OCI-LY7 (cell line): ENCODE measurements around the gene AKAP13. TPM values are rescaled to one million over a fixed set of nuclear protein-coding genes. Genes with fewer than 3 reads are reported as not detected.

Source experiments
- BruUV-seq: library from RNA; stranded (reverse); fragments of 400-500 nt; replicated peaks from 2 replicates; lab custom pipeline; 2021; lab: Mats Ljungman, UMichigan
- CTCF ChIA-PET: fragments of 300-600 bp; sonication (Branson Sonifier 250); formaldehyde crosslinking; loops from one replicate; lab custom pipeline; 2022; ENCODE audit warnings: antibody characterized with exemption; ENCODE audit not compliant: unreplicated experiment; lab: Charles Lee
- POLR2A ChIA-PET: fragments of 300-600 bp; sonication (Branson Sonifier 250); formaldehyde crosslinking; loops from one replicate; lab custom pipeline; 2022; ENCODE audit warnings: antibody characterized with exemption; lab: Charles Lee
- DNase-seq: peaks from one replicate; pipeline ENCODE4 v3.0.0-alpha.2; 2015; ENCODE audit warnings: low spot score
- H2AFZ ChIP-seq: fragments of 200-600 bp; sonication (generic), shearing (Covaris generic); 2 replicates; pipeline ENCODE4 v1.6.1; 2014; ENCODE audit warnings: mild to moderate bottlenecking, antibody characterized with exemption, low read length, moderate library complexity
- H3K27ac ChIP-seq: fragments of 200-600 bp; sonication (generic); 2 replicates; pipeline ENCODE4 v1.5.1; 2014; ENCODE audit warnings: mixed run types, low read depth, mild to moderate bottlenecking, moderate library complexity, low read length, inconsistent platforms; ENCODE audit not compliant: poor library complexity, severe bottlenecking
- H3K36me3 ChIP-seq: fragments of 200-600 bp; sonication (generic); 2 replicates; pipeline ENCODE4 v1.6.1; 2014; ENCODE audit warnings: mild to moderate bottlenecking, antibody characterized with exemption, low read length, moderate library complexity, mixed read lengths; ENCODE audit not compliant: insufficient read depth
- H3K4me1 ChIP-seq: fragments of 200-600 bp; sonication (generic); 2 replicates; pipeline ENCODE4 v1.5.1; 2014; ENCODE audit warnings: mild to moderate bottlenecking, low read length; ENCODE audit not compliant: insufficient read depth, poor library complexity, severe bottlenecking
- H3K4me2 ChIP-seq: fragments of 200-600 bp; sonication (generic); 2 replicates; pipeline ENCODE4 v1.6.1; 2014; ENCODE audit warnings: mild to moderate bottlenecking, low read length
- H3K4me3 ChIP-seq: fragments of 200-600 bp; sonication (generic); 2 replicates; pipeline ENCODE4 v1.5.1; 2014; ENCODE audit warnings: mild to moderate bottlenecking, low read depth, low read length; ENCODE audit not compliant: poor library complexity, severe bottlenecking
- H3K79me2 ChIP-seq: fragments of 200-600 bp; sonication (generic); 2 replicates; pipeline ENCODE4 v1.6.1; 2016; ENCODE audit warnings: low read depth, mild to moderate bottlenecking, low read length, moderate library complexity, mixed read lengths; ENCODE audit not compliant: insufficient read depth
- H3K9me2 ChIP-seq: fragments of 200-600 bp; sonication (generic); 2 replicates; pipeline ENCODE4 v1.6.1; 2016; ENCODE audit warnings: mild to moderate bottlenecking, low read length, mixed read lengths; ENCODE audit not compliant: insufficient read depth
- H3K9me3 ChIP-seq: fragments of 200-600 bp; sonication (generic); 2 replicates; pipeline ENCODE4 v1.6.1; 2014; ENCODE audit warnings: mild to moderate bottlenecking, mixed run types, low read length, mixed read lengths
- H4K20me1 ChIP-seq: fragments of 200-600 bp; sonication (generic); 2 replicates; pipeline ENCODE4 v1.6.1; 2014; ENCODE audit warnings: mild to moderate bottlenecking, antibody characterized with exemption, low read length, moderate library complexity, mixed read lengths; ENCODE audit not compliant: insufficient read depth
- CTCF ChIP-seq: fragments of 200-600 bp; sonication (generic); conservative IDR thresholded peaks from 2 replicates; pipeline ENCODE4 v1.5.1; 2014; ENCODE audit warnings: mild to moderate bottlenecking, antibody characterized with exemption, low read length, moderate library complexity, mixed read lengths
- EZH2phosphoT487 ChIP-seq: fragments of 200-600 bp; sonication (generic); IDR thresholded peaks from 2 replicates; pipeline ENCODE4 v1.6.1; 2018; ENCODE audit warnings: low read depth, borderline replicate concordance, mild to moderate bottlenecking, mixed run types, antibody characterized with exemption, low read length, moderate library complexity, mixed read lengths
- intact Hi-C: fragments of 100-400 bp; cut with micrococcal nuclease; formaldehyde crosslinking; loops from one replicate; pipeline ENCODE4 v1.10.0; 2022; ENCODE audit not compliant: unreplicated experiment
- total RNA-seq, 2 experiments: library from RNA; depleted of rRNA in 1 of 2; stranded (reverse); fragments of >200 nt in 1 of 2; shearing (Covaris generic) in 1 of 2; gene quantifications; 2 replicates each; pipeline ENCODE4 v1.2.3, GENCODE V29; 2014 to 2022

AKAP13 gene
- total RNA-seq, 2 experiments from 2014 or later = 140 to 250 TPM

- Histone ChIP-seq H3K4me3 (no peak overlapping the region), H3K79me2 (peaks cover 94% of the 10 kb centered on the region), H3K9me3 (peaks cover 14% of the 10 kb centered on the region; the same call in 1 of the 2 replicates), H3K9me2 (no peaks in the 10 kb centered on the region), H3K27ac (peak overlapping the region; percentile 59), H3K36me3 (peaks cover 20% of the 10 kb centered on the region), H3K4me1 (peaks cover 90% of the 10 kb centered on the region), H2AFZ (no peak overlapping the region), H4K20me1 (peaks cover 6% of the 10 kb centered on the region; the same call in 1 of the 2 replicates), H3K4me2 (peak overlapping the region; percentile 56)
- TF ChIP-seq CTCF (no peak), EZH2phosphoT487 (no peak)
- BruUV-seq = no TSS peak
- ChIA-PET POLR2A (interaction anchor here (0.6 to 9.3 kb wide), 5 partner anchors 8 to 268 kb away, joined by 4 to 66 read pairs (median 5); no protein-coding TSS in a partner anchor), CTCF (no interaction called here)
- no peak for DNase-seq
- intact Hi-C loops = no loop called here
Measured at GRCh38 chr15:85470563-85471271, 90.3 kb downstream of the AKAP13 start.

- intact Hi-C loops = no loop called here
- TF ChIP-seq CTCF = no peak
- TF ChIP-seq EZH2phosphoT487 = no peak
- H3K36me3 ChIP-seq = peaks cover 14% of the 10 kb centered on the region
- H3K4me2 ChIP-seq = peak overlapping the region; percentile 72
- ChIA-PET POLR2A (interaction anchor here (0.7 to 9.3 kb wide), 14 partner anchors 10 to 737 kb away, joined by 3 to 66 read pairs (median 4); partner anchors contain the start of gene AKAP13), CTCF (interaction anchor here (0.7 to 1.0 kb wide), 2 partner anchors 16 to 19 kb away, joined by 3 to 4 read pairs; no protein-coding TSS in a partner anchor)
- H3K4me1 ChIP-seq = peaks cover 97% of the 10 kb centered on the region
- H2AFZ ChIP-seq = no peak overlapping the region
- H3K4me3 ChIP-seq = no peak overlapping the region
- H3K27ac ChIP-seq = peak overlapping the region; percentile 92
- H3K79me2 ChIP-seq = peaks cover 100% of the 10 kb centered on the region
- no peak for DNase-seq
- peaks cover 5% of the 10 kb centered on the region; the same call in 1 of the 2 replicates for H4K20me1 ChIP-seq
- H3K9me3 ChIP-seq = peaks cover 8% of the 10 kb centered on the region; the same call in 1 of the 2 replicates
- BruUV-seq = no TSS peak
- H3K9me2 ChIP-seq = no peaks in the 10 kb centered on the region
Measured at GRCh38 chr15:85472349-85472748, 91.9 kb downstream of the AKAP13 start.
